ENCODE results near the gene ZC3H12A.

DNA sequence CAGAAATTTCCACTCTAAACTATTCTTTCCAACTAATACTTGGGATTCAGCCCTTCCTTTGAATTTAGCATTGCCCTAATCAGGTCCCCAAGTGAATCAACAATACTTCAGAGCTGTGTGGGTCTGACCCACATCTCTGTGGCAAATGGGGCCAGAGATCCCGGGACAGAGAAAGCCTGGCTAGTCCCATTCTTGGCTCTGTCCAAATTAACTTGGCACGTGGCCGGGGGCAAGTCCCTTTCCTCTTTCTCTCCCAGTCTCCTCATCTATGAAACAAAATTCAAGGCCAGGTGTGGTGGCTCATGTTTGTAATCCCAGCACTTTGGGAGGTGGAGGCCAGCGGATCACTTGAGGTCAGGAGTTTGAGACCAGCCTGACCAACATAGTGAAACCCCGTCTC is 6.3 kb upstream of the ZC3H12A start:
- TF ChIP-seq, protein P1, sequence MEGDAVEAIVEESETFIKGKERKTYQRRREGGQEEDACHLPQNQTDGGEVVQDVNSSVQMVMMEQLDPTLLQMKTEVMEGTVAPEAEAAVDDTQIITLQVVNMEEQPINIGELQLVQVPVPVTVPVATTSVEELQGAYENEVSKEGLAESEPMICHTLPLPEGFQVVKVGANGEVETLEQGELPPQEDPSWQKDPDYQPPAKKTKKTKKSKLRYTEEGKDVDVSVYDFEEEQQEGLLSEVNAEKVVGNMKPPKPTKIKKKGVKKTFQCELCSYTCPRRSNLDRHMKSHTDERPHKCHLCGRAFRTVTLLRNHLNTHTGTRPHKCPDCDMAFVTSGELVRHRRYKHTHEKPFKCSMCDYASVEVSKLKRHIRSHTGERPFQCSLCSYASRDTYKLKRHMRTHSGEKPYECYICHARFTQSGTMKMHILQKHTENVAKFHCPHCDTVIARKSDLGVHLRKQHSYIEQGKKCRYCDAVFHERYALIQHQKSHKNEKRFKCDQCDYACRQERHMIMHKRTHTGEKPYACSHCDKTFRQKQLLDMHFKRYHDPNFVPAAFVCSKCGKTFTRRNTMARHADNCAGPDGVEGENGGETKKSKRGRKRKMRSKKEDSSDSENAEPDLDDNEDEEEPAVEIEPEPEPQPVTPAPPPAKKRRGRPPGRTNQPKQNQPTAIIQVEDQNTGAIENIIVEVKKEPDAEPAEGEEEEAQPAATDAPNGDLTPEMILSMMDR (IDR thresholded peaks at IDR 0.05) = no peak
- no peak for TF ChIP-seq POLR2A (IDR thresholded peaks at IDR 0.05)

Data from Peyer's patch (tissue), 4 donors.